ENCODE measurements around the gene PICALM. TPM values are rescaled to one million over a fixed set of nuclear protein-coding genes. Genes with fewer than 3 reads are reported as not detected.

Gene PICALM
- total and polyA plus RNA-seq, 2 of the 8 experiments (the other 6 are each of a cell fraction or from before 2014, with no cell fraction given), result 69.4 to 71.3 TPM

GRCh38 chr11:86041975-86042378 is 26.9 kb downstream of the PICALM start:
- Histone ChIP-seq H3K14ac (ENCODE audit: insufficient read length) (no peak overlapping the region), H3K9ac (replicated peaks in 1 of 4; ENCODE audit: extremely low read depth in 1 of 4, low read depth in 3 of 4, low read length in 3 of 4) (no peak overlapping the region), H3K4ac (replicated peaks; ENCODE audit: insufficient read length, low read depth, low read length) (no peak overlapping the region), H4K8ac (ENCODE audit: extremely low read depth, insufficient read depth, low read length) (no peak overlapping the region), H3K79me1 (ENCODE audit: low read depth, low read length) (no peaks in the 10 kb centered on the region), H3K36me3 (ENCODE audit: control insufficient read depth in 2 of 4, insufficient read depth in 4 of 4, low read length in 3 of 4) (no peaks in the 10 kb centered on the region), H4K20me1 (replicated peaks in 1 of 2; ENCODE audit: control insufficient read depth in 1 of 2, insufficient read depth in 2 of 2, low read length in 2 of 2) (peaks cover 4% of the 10 kb centered on the region in 2 experiments), H3K23me2 (ENCODE audit: low read depth, low read length) (no peaks in the 10 kb centered on the region), H2BK20ac (ENCODE audit: low read length) (no peak overlapping the region), H3K4me3 (ENCODE audit: extremely low read depth in 1 of 4, insufficient read depth in 2 of 4, low read depth in 3 of 4, low read length in 4 of 4) (no peak overlapping the region), H3K4me1 (replicated peaks in 1 of 4; ENCODE audit: control insufficient read depth in 3 of 4, insufficient read depth in 4 of 4, low read length in 3 of 4) (peaks cover 0 to 4% (median 0%) of the 10 kb centered on the region in 4 experiments; a peak in 1 of 7 replicates), H3K27ac (ENCODE audit: low read depth, low read length) (no peak overlapping the region), H2BK120ac (replicated peaks; ENCODE audit: low read depth, low read length) (no peak overlapping the region), H4K5ac (ENCODE audit: insufficient read length, low read depth, low read length) (no peak overlapping the region), H2AFZ (ENCODE audit: low read length) (no peak overlapping the region), H3K56ac (replicated peaks; ENCODE audit: insufficient read length, low read depth, low read length) (no peak overlapping the region), H3K4me2 (ENCODE audit: insufficient read depth in 1 of 2, low read depth in 2 of 2, low read length in 2 of 2) (no peak overlapping the region), H2AK5ac (ENCODE audit: low read depth, low read length) (no peak overlapping the region), H3K18ac (ENCODE audit: extremely low read depth, low read length) (no peak overlapping the region), H3K9me3 (ENCODE audit: insufficient read depth in 2 of 2, low read depth in 1 of 2, low read length in 1 of 2) (no peaks in the 10 kb centered on the region), H2BK5ac (ENCODE audit: low read depth, low read length) (no peak overlapping the region), H2BK15ac (ENCODE audit: low read length) (no peak overlapping the region), H3K23ac (ENCODE audit: insufficient read length) (no peak overlapping the region), H4K91ac (replicated peaks; ENCODE audit: insufficient read length, low read length) (no peak overlapping the region), H3K79me2 (ENCODE audit: control insufficient read depth in 1 of 2, insufficient read depth in 2 of 2, low read length in 2 of 2) (peaks cover 0 to 87% of the 10 kb centered on the region in 2 experiments; a peak in 2 of 4 replicates), H2BK12ac (ENCODE audit: low read depth, low read length) (no peak overlapping the region), H3K27me3 (replicated peaks in 1 of 4; ENCODE audit: control insufficient read depth in 3 of 4, extremely low read depth in 1 of 4, insufficient read depth in 3 of 4, low read length in 3 of 4) (no peaks in the 10 kb centered on the region)
- peak; percentile 81 for FAIRE-seq
- 25% methylated on average over 2 of the region's 2 CpGs; no CpG with 5 or more reads in 1 of the 2 experiments for WGBS, 2 experiments (ENCODE audit: extremely low coverage in 1 of 2, insufficient coverage in 1 of 2, insufficient read length in 1 of 2, insufficient replicate concordance in 2 of 2, low coverage in 1 of 2, low lambda C conversion rate in 2 of 2, missing lambda C conversion rate in 1 of 2)
- POLR2A ChIA-PET (ENCODE audit: partially characterized antibody), result no interaction called here
- CTCF ChIA-PET (ENCODE audit: partially characterized antibody), result interaction anchor here (0.6 to 3.4 kb wide), 29 partner anchors 10 to 647 kb away, joined by 3 to 26 read pairs (median 4); no protein-coding TSS in a partner anchor
- peak; percentile 44 to 62 for DNase-seq (ENCODE audit: low read depth in 1 of 2, low spot score in 2 of 2)
- no peak for TF ChIP-seq HDAC2 (IDR thresholded peaks at IDR 0.05; ENCODE audit: borderline replicate concordance in 1 of 2, low read depth in 2 of 2, low read length in 2 of 2)
- no peak for TF ChIP-seq SRF (IDR thresholded peaks at IDR 0.05; ENCODE audit: low read depth, low read length)
- TF ChIP-seq POLR2AphosphoS5 (IDR thresholded peaks at IDR 0.05; ENCODE audit: low read depth, low read length), result no peak
- TF ChIP-seq CTCF (IDR thresholded peaks at IDR 0.05; ENCODE audit: control extremely low read depth in 1 of 3, insufficient read depth in 1 of 3, low read depth in 1 of 3, low read length in 3 of 3), result peak in 2 of 3 experiments; percentile 71 to 77; a peak in 3 of 4 replicates
- no peak for TF ChIP-seq E2F6 (IDR thresholded peaks at IDR 0.05)
- no peak for TF ChIP-seq EP300 (IDR thresholded peaks at IDR 0.05; ENCODE audit: borderline replicate concordance in 1 of 2, low read depth in 2 of 2, low read length in 2 of 2)
- no peak for TF ChIP-seq GABPA (IDR thresholded peaks at IDR 0.05; ENCODE audit: borderline replicate concordance, insufficient read depth, low read length)

Data from H1 (cell line).